WTC11 (cell line): ENCODE results near the gene FRMD5. TPM values are rescaled to one million over a fixed set of nuclear protein-coding genes. Genes with fewer than 3 reads are reported as not detected.

Experiments
- ATAC-seq: fragments of 200-7000 bp; cut with Tn5 transposase; 2 replicates; pipeline ENCODE4 v1.10.0; 2021; ENCODE audit warnings: mild to moderate bottlenecking, moderate library complexity
- CTCF ChIA-PET: fragments of 300-600 bp; sonication (Branson Sonifier 250); formaldehyde crosslinking; loops from one replicate; lab custom pipeline; 2021; ENCODE audit warnings: antibody characterized with exemption; lab: Charles Lee
- POLR2A ChIA-PET: fragments of 350-600 bp; sonication (Branson Sonifier 250); formaldehyde crosslinking; loops from one replicate; lab custom pipeline; 2021; ENCODE audit warnings: antibody characterized with exemption; lab: Charles Lee
- DNase-seq: peaks from one replicate; pipeline ENCODE4 v3.0.0; 2021; ENCODE audit warnings: low spot score
- H3K27ac Mint-ChIP-seq: 2 replicates; pipeline ENCODE4 v1.8.0; 2021; ENCODE audit warnings: mixed read lengths
- H3K27me3 Mint-ChIP-seq: 2 replicates; pipeline ENCODE4 v1.8.0; 2021; ENCODE audit warnings: low read depth, mild to moderate bottlenecking, moderate library complexity, mixed read lengths
- H3K36me3 Mint-ChIP-seq: 2 replicates; pipeline ENCODE4 v1.8.0; 2021; ENCODE audit warnings: mixed read lengths
- H3K4me1 Mint-ChIP-seq: 2 replicates; pipeline ENCODE4 v1.8.0; 2022; ENCODE audit warnings: mixed read lengths
- H3K4me3 Mint-ChIP-seq: 2 replicates; pipeline ENCODE4 v1.8.0; 2021; ENCODE audit warnings: mild to moderate bottlenecking, moderate library complexity, mixed read lengths
- H3K9me3 Mint-ChIP-seq: 2 replicates; pipeline ENCODE4 v1.8.0; 2021; ENCODE audit warnings: mixed read lengths
- E2F1 ChIP-seq: sonication (generic); formaldehyde crosslinking; IDR thresholded peaks from 2 replicates; pipeline ENCODE4 v1.8.0; 2022; ENCODE audit warnings: mild to moderate bottlenecking, missing genetic modification reagents
- ELF4 ChIP-seq: sonication (generic); formaldehyde crosslinking; IDR thresholded peaks from 2 replicates; pipeline ENCODE4 v1.8.1; 2022; ENCODE audit warnings: low read depth, mild to moderate bottlenecking, moderate library complexity, missing genetic modification reagents
- FOXP1 ChIP-seq: sonication (generic); formaldehyde crosslinking; IDR thresholded peaks from 2 replicates; pipeline ENCODE4 v1.8.0; 2022; ENCODE audit warnings: missing genetic modification reagents, mild to moderate bottlenecking, moderate library complexity, borderline replicate concordance
- HMGA2 ChIP-seq: fragments of 250-450 bp; sonication (Bioruptor Pico); IDR thresholded peaks from 2 replicates; pipeline ENCODE4 v1.4.0; 2021; ENCODE audit warnings: mild to moderate bottlenecking, moderate library complexity
- MXD4 ChIP-seq: fragments of 250-450 bp; sonication (Bioruptor Pico); IDR thresholded peaks from 2 replicates; pipeline ENCODE4 v1.8.0; 2021; ENCODE audit warnings: mild to moderate bottlenecking, moderate library complexity, borderline replicate concordance
- NFYB ChIP-seq: sonication (generic); formaldehyde crosslinking; conservative IDR thresholded peaks from 2 replicates; pipeline ENCODE4 v1.8.0; 2022; ENCODE audit warnings: low read depth, missing genetic modification reagents
- TEAD4 ChIP-seq: sonication (generic); formaldehyde crosslinking; IDR thresholded peaks from 2 replicates; pipeline ENCODE4 v1.8.0; 2022; ENCODE audit warnings: mild to moderate bottlenecking, missing genetic modification reagents
- USF1 ChIP-seq: sonication (generic); formaldehyde crosslinking; IDR thresholded peaks from 2 replicates; pipeline ENCODE4 v1.8.0; 2022; ENCODE audit warnings: mild to moderate bottlenecking, missing genetic modification reagents
- ZNF138 ChIP-seq: sonication (generic); formaldehyde crosslinking; conservative IDR thresholded peaks from 2 replicates; pipeline ENCODE4 v1.8.1; 2022; ENCODE audit warnings: mild to moderate bottlenecking, moderate library complexity, missing genetic modification reagents
- ZNF232 ChIP-seq: sonication (generic); formaldehyde crosslinking; IDR thresholded peaks from 2 replicates; pipeline ENCODE4 v1.8.0; 2022; ENCODE audit warnings: mild to moderate bottlenecking, missing genetic modification reagents
- ZNF423 ChIP-seq: fragments of 250-450 bp; sonication (Bioruptor Pico); IDR thresholded peaks from 2 replicates; pipeline ENCODE4 v2.1.2; 2022; ENCODE audit warnings: mild to moderate bottlenecking, moderate library complexity
- ZNF425 ChIP-seq: fragments of 250-450 bp; sonication (Bioruptor Pico); conservative IDR thresholded peaks from 2 replicates; pipeline ENCODE4 v1.9.0; 2021; ENCODE audit warnings: mild to moderate bottlenecking
- ZSCAN18 ChIP-seq: fragments of 250-450 bp; sonication (Bioruptor Pico); IDR thresholded peaks from 2 replicates; pipeline ENCODE4 v2.1.2; 2022; ENCODE audit warnings: mild to moderate bottlenecking, moderate library complexity
- total RNA-seq: library from RNA; stranded (reverse); gene quantifications from 3 replicates; pipeline ENCODE4 v1.2.3, GENCODE V29; 2021
- TF ChIP-seq, protein P1 (sequence below): sonication (generic); formaldehyde crosslinking; IDR thresholded peaks from 2 replicates; pipeline ENCODE4 v1.8.1; 2023; ENCODE audit warnings: mild to moderate bottlenecking, missing genetic modification reagents, borderline replicate concordance
- TF ChIP-seq, protein P2 (sequence below): sonication (generic); formaldehyde crosslinking; conservative IDR thresholded peaks from 2 replicates; pipeline ENCODE4 v1.8.1; 2023; ENCODE audit warnings: mild to moderate bottlenecking, low read depth, missing genetic modification reagents, moderate library complexity
- TF ChIP-seq, protein P3 (sequence below): sonication (generic); formaldehyde crosslinking; IDR thresholded peaks from 2 replicates; pipeline ENCODE4 v1.8.0; 2023; ENCODE audit warnings: missing genetic modification reagents
- TF ChIP-seq, protein P4 (sequence below): fragments of 250-450 bp; sonication (Bioruptor Pico); IDR thresholded peaks from 2 replicates; pipeline ENCODE4 v1.9.0; 2021; ENCODE audit warnings: mild to moderate bottlenecking
- TF ChIP-seq, protein P5 (sequence below): sonication (generic); formaldehyde crosslinking; IDR thresholded peaks from 2 replicates; pipeline ENCODE4 v1.8.1; 2022; ENCODE audit warnings: low read depth, missing genetic modification reagents, borderline replicate concordance

The FRMD5 gene
- total RNA-seq, 1 experiment from 2014 or later = 14.1 TPM

GRCh38 chr15:43998607-43999006 is 196.5 kb downstream of the FRMD5 start (continued):
- TF ChIP-seq, protein P1, sequence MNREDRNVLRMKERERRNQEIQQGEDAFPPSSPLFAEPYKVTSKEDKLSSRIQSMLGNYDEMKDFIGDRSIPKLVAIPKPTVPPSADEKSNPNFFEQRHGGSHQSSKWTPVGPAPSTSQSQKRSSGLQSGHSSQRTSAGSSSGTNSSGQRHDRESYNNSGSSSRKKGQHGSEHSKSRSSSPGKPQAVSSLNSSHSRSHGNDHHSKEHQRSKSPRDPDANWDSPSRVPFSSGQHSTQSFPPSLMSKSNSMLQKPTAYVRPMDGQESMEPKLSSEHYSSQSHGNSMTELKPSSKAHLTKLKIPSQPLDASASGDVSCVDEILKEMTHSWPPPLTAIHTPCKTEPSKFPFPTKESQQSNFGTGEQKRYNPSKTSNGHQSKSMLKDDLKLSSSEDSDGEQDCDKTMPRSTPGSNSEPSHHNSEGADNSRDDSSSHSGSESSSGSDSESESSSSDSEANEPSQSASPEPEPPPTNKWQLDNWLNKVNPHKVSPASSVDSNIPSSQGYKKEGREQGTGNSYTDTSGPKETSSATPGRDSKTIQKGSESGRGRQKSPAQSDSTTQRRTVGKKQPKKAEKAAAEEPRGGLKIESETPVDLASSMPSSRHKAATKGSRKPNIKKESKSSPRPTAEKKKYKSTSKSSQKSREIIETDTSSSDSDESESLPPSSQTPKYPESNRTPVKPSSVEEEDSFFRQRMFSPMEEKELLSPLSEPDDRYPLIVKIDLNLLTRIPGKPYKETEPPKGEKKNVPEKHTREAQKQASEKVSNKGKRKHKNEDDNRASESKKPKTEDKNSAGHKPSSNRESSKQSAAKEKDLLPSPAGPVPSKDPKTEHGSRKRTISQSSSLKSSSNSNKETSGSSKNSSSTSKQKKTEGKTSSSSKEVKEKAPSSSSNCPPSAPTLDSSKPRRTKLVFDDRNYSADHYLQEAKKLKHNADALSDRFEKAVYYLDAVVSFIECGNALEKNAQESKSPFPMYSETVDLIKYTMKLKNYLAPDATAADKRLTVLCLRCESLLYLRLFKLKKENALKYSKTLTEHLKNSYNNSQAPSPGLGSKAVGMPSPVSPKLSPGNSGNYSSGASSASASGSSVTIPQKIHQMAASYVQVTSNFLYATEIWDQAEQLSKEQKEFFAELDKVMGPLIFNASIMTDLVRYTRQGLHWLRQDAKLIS (CRISPR knock-in tag) = no peak
- no peak for TF ChIP-seq ZSCAN18 (CRISPR knock-in tag)
- no peak for TF ChIP-seq ELF4 (CRISPR knock-in tag)
- no peak for TF ChIP-seq USF1
- TF ChIP-seq ZNF138 = no peak
- TF ChIP-seq, protein P2, sequence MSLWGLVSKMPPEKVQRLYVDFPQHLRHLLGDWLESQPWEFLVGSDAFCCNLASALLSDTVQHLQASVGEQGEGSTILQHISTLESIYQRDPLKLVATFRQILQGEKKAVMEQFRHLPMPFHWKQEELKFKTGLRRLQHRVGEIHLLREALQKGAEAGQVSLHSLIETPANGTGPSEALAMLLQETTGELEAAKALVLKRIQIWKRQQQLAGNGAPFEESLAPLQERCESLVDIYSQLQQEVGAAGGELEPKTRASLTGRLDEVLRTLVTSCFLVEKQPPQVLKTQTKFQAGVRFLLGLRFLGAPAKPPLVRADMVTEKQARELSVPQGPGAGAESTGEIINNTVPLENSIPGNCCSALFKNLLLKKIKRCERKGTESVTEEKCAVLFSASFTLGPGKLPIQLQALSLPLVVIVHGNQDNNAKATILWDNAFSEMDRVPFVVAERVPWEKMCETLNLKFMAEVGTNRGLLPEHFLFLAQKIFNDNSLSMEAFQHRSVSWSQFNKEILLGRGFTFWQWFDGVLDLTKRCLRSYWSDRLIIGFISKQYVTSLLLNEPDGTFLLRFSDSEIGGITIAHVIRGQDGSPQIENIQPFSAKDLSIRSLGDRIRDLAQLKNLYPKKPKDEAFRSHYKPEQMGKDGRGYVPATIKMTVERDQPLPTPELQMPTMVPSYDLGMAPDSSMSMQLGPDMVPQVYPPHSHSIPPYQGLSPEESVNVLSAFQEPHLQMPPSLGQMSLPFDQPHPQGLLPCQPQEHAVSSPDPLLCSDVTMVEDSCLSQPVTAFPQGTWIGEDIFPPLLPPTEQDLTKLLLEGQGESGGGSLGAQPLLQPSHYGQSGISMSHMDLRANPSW = no peak
- TF ChIP-seq, all 79 proteins: peak for 0

DNA sequence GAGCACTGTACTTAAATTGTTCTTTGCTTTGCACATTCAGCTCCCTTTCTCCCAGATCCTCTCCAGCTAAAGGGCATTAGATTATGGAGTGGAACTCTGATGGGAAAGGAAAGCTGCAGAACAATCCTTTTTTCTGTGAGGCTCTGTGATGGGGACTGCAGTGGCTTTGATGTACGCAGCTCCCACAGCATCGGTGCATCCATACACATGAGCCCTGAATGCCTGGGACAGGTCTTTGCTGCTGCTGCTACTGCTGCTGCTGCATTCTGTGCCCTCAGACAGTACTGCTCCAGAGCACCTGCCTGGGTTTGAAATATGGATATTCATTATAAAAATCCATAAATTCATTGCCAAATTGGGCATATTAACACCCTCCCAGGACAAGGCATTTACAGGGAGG is 203.9 kb downstream of the FRMD5 start:
- Mint-ChIP-seq H3K4me3 (no peak overlapping the region), H3K9me3 (peaks cover 5% of the 10 kb centered on the region; the same call in 1 of the 2 replicates), H3K4me1 (no peaks in the 10 kb centered on the region), H3K27me3 (no peaks in the 10 kb centered on the region), H3K27ac (no peak overlapping the region), H3K36me3 (peaks cover 10% of the 10 kb centered on the region; the same call in 1 of the 2 replicates)
- DNase-seq = no peak
- ChIA-PET POLR2A (no interaction called here), CTCF (interaction anchor here (0.6 kb wide), 1 partner anchor 123 kb away, joined by 3 read pairs; no protein-coding TSS in a partner anchor)
- ATAC-seq = no peak
- TF ChIP-seq FOXP1 (CRISPR knock-in tag) (no peak), HMGA2 (CRISPR knock-in tag) (no peak), MXD4 (CRISPR knock-in tag) (no peak), TEAD4 (no peak), ZNF232 (CRISPR knock-in tag) (no peak), ZNF423 (CRISPR knock-in tag) (no peak), E2F1 (no peak), NFYB (CRISPR knock-in tag) (no peak), ZNF425 (CRISPR knock-in tag) (no peak)
- TF ChIP-seq, protein P3, sequence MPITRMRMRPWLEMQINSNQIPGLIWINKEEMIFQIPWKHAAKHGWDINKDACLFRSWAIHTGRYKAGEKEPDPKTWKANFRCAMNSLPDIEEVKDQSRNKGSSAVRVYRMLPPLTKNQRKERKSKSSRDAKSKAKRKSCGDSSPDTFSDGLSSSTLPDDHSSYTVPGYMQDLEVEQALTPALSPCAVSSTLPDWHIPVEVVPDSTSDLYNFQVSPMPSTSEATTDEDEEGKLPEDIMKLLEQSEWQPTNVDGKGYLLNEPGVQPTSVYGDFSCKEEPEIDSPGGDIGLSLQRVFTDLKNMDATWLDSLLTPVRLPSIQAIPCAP (CRISPR knock-in tag) = no peak
- TF ChIP-seq, protein P4, sequence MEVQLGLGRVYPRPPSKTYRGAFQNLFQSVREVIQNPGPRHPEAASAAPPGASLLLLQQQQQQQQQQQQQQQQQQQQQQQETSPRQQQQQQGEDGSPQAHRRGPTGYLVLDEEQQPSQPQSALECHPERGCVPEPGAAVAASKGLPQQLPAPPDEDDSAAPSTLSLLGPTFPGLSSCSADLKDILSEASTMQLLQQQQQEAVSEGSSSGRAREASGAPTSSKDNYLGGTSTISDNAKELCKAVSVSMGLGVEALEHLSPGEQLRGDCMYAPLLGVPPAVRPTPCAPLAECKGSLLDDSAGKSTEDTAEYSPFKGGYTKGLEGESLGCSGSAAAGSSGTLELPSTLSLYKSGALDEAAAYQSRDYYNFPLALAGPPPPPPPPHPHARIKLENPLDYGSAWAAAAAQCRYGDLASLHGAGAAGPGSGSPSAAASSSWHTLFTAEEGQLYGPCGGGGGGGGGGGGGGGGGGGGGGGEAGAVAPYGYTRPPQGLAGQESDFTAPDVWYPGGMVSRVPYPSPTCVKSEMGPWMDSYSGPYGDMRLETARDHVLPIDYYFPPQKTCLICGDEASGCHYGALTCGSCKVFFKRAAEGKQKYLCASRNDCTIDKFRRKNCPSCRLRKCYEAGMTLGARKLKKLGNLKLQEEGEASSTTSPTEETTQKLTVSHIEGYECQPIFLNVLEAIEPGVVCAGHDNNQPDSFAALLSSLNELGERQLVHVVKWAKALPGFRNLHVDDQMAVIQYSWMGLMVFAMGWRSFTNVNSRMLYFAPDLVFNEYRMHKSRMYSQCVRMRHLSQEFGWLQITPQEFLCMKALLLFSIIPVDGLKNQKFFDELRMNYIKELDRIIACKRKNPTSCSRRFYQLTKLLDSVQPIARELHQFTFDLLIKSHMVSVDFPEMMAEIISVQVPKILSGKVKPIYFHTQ (CRISPR knock-in tag) = no peak
- TF ChIP-seq, protein P5, sequence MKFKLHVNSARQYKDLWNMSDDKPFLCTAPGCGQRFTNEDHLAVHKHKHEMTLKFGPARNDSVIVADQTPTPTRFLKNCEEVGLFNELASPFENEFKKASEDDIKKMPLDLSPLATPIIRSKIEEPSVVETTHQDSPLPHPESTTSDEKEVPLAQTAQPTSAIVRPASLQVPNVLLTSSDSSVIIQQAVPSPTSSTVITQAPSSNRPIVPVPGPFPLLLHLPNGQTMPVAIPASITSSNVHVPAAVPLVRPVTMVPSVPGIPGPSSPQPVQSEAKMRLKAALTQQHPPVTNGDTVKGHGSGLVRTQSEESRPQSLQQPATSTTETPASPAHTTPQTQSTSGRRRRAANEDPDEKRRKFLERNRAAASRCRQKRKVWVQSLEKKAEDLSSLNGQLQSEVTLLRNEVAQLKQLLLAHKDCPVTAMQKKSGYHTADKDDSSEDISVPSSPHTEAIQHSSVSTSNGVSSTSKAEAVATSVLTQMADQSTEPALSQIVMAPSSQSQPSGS (CRISPR knock-in tag) = no peak
